ENCODE data around the gene TTBK1.
A peak's percentile ranks its signal among the peaks of the same experiment; 100 is the strongest.

TTBK1 gene

DNA sequence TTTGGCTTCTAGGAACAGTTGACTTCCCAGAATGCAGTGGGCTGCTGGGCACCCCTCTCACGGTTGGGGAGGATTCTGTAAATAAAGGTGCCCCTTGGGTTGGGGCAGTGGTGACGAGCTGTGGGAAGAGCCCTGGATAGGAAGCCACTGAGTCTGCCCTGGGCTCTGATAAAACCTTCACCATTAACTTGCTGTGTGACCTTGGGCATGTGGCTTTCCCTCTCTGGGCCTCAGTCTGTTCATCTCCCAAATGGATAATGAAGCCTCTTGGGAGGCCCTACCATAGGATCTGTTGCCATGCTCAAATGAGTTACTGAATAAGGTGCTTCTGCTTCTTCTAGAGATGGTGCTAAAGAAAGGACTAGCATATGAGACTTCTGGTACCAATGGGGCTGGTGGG lies 61.6 kb downstream of the TTBK1 start:
- DNase-seq (ENCODE audit: low spot score) = no peak

DNA sequence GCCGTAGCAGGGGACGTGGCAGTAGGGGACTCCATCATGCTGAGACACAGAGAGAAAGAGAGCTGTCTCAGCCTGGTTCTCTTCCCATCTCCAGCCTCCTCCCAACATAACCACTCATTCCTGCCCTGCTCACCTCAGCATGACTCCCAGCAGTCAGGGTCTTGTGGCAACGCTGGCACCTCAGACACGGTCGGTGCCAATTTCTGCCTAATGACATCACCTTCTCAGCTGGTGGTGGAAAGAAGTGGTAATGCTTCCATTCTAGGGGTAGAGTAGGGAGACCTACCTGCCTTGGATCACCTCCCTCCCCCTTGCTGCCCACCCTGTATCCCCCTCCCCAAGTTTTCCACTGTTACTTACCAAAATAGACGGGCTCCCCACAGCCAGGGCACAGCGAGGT lies 62.8 kb downstream of the TTBK1 start:
- DNase-seq (ENCODE audit: low spot score) = no peak

DNA sequence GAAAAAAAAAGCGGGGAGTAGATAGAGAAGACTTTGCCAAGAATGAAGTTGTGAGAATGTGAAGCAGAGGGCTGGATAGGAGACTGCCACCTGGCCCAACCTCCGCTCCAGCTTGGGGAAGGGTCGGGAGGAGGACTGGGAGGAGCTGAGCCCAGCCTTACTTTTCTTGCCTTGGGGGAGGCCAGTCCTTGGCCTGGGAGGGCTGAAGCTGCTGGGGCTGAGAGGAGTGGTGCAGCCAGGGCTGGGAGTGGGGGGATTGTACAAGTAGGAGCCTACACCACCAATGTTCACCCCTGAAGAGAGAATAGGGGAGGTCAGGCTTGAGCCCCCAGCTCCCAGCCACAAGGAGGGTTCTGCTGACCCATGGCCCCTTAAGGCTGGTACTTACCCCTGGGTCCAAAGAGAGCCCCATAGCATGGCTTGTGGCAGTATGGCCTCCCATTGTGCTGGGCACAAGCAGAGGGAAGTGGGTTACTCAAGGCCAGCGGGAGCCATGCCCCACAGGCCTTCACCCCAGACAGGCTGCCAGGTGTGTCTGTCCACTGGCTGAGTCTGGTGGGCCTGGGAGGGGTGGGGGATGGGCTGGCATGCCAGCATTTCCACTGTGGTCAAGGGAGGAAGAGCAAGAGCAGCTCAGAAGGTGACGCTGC lies 64.3 kb downstream of the TTBK1 start:
- DNase-seq (ENCODE audit: low spot score) = no peak

DNA sequence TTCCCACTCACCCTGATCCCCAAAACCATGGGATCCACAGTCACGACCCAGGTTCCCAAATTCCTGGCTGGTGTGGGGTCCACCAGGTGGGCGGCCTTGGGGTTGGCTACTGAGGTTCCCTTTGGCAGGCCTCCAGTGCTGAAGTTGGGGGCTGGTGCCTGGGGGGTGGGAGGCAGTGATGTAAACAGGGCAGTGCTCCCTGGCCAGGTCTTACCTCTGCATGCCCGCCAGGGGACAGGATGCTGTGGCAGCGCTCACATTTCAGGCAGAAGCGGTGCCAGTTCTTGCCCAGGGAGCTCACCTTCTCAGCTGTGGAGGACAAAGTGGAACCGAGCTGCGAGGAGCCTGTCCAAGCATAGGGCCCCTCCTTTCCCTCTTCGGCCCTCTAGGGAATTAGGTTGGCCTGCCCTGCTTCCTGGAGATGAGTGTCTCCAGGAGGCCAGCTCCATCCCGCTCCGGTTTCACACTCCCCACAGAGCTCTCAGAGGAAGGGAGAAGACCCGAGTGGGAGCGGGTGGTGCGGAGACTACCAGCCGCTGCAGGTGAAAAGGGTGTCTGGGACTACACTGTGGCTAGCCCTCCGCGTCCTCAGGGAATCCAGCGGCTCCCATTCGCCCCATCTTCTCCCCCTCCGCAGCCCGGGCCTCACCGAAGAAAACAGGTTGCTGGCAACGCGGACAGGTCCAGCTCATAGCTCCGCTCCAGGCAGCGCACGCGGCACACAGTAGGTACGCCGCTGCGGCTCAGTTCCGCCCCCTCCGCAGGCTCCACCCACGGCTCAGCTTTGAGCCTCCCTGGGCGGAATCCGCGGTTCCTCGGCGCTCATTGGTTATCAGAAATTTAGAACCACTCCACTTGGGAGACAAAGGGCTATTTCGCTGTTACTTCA lies 65.1 kb downstream of the TTBK1 start, which contains the start of gene CRIP3:
CRIP3 (minus strand) TSS at position 726 of the 889 bp plus-strand sequence; CDS start at position 692, 34 bp downstream.
- no peak for DNase-seq (ENCODE audit: low spot score)

DNA sequence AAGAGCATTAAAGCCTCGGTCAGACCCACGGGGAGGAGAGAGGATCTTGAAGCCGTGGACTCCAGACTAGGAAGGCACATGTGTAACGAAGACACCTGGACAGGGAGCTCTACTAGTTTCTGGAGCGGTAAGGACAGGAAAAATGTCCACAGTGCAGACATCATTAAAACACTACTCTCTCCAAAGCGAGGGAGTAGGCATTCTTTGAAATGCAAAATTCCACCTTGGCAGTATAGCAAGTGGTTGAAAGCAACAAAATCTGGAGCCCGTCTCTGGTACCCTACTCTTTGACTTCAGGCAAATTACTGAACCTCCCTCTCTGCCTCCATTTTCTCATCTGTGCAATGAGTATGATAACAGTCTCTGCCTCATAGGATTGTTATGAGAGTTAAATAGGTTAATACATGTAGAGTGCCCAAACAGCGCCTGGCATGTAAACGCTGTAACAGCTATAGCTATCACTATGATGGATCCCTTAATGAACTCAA lies 65.8 kb downstream of the TTBK1 start:
- no peak for DNase-seq (ENCODE audit: low spot score)

DNA sequence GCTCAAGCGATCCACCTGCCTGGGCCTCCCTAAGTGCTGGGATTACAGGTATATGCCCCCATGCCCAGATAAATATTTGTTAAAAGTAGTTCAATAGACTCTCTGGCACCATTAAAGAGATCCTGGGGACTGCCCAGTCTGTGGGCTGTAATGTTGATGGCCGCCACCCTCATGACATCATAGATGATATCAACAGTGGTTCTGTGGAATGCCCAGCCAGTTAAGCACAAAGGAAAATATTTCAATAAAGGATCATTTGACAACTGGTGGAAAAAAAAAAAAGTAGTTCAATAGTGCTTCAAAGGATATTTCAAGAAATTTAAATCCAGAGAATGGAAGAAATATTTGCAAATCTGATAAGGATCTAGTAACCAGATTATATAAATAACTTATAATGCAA lies 66.9 kb downstream of the TTBK1 start:
- no peak for DNase-seq (ENCODE audit: low spot score)

DNA sequence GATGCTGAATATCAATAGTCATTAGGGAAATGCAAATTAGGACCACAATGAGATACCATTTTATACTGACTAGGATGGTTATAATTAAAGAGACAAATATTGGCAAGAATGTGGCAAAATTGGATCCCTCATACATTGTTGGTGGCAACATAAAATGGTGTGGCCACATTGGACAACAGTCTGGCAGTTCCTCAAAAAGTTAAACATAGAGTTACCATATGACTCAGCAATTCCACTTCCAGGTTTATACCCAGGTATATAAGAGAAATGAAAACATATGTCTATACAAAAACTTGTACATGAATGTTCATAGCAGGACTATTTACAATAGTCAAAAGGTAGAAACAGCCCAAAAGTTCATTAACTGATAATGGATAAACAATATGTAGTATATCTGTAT lies 67.3 kb downstream of the TTBK1 start:
- no peak for DNase-seq (ENCODE audit: low spot score)

DNA sequence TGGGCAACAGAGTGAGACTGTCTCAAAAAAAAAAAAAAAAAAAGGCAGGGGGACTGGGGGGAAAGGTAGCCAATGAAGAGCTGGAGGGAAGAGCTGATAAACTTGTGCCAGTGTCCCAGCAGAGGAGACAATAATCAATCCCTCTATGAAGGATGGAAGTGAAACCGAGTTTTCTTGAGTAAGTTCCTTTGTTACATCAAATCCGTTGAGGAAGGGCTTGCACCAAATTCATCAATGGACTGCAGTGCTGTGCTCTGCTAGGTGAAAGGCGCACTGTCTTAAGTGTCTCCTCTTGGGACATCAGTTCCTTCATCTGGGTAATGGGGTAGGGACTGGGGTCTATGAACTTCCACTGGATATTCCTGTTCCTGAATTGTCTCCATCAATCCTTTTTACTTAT lies 68.4 kb downstream of the TTBK1 start:
- no peak for DNase-seq (ENCODE audit: low spot score)

DNA sequence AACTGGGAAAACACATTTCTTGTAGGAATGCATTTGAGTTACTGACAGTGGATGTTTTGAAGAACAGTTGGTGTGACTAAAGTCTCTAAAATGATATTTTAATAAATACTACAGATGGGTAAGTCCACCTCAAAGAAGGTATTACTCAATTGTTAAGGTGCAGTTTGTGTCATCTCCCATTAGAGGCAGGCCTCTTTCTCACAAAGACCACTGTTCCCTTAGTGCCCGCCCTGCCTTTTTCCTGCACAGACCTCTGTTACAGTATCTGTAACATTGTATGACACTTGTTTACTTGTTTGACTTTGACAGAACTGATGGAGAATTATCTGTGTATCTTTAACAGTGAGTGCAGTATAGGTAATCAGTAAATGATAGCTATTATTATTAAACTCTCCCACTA lies 70.5 kb downstream of the TTBK1 start:
- DNase-seq (ENCODE audit: low spot score) = no peak

DNA sequence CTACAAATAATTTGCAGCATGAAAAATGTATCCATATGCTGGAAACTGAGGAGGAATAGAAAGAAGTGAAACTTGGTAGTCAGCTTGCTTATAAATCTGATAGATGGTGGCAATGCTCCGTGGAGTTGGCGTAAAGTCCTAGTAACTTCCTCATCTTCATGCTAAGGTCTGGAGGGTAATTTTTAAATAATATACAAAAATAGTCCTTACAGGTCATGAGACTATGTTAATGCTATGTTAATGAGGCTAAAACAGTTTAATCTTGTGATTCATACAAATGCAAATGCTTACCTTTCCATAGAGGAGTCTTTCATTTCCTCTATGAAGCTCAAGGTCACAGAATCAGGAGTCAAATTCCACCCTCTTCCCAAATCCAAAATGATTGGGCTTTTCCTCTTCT lies 74.7 kb downstream of the TTBK1 start:
- no peak for DNase-seq (ENCODE audit: low spot score)

DNA sequence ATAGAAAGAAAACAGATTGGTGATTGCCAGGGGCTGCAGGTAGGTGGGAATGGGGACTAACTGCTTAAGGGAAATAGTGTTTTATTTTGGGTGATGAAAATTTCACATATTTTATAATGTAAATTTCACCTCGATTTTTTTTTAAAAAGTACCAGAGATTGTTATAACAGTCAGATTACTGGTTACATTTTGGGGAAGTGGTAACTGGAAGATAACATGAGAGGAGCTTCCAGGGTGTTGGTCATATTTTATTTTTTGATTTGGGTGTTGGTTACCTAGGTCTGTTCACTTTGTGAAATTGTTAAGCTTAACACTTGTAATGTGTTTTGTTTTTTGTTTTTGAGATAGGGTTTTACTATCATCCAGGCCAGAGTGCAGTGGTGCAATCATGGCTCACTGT lies 82.6 kb downstream of the TTBK1 start:
- DNase-seq (ENCODE audit: low spot score) = no peak

DNA sequence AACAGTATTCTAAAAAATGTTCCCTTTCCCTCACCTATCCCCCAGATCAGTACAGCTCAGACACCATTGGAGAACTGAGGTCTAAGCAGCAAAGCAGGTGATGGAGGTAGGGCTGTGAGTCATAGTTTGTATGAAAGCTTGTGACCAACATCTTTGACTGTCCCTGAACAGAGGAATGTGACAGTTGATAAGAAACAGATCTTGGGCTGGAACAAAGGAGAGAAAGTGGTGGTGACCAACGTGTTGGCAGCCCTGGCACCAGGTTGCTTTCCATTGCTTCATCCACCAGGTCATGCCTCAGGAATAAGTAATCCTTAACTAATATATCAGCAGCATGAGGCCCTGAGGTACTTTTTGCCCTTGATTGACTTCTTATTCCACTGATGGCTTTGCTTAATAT lies 85.2 kb downstream of the TTBK1 start:
- no peak for DNase-seq (ENCODE audit: low spot score)

DNA sequence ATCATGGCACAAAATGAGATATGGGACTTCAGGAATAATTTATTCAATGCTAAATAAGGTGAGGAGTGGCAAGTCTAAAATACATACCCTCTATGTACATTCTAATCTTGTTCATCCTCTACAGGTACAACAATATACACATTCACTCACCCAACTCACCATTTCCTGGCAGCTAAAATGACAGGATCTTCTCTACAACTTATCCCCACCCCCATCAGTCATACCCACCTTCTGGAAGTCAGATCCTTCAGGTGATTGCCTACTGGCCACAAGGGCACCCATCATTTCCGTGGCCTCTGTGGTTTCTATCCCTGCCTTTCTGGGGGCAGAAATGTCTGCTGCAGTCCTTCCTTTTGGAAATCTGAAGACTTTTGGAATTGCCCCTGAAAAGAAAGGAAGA lies 88.2 kb downstream of the TTBK1 start:
- DNase-seq (ENCODE audit: low spot score) = no peak

DNA sequence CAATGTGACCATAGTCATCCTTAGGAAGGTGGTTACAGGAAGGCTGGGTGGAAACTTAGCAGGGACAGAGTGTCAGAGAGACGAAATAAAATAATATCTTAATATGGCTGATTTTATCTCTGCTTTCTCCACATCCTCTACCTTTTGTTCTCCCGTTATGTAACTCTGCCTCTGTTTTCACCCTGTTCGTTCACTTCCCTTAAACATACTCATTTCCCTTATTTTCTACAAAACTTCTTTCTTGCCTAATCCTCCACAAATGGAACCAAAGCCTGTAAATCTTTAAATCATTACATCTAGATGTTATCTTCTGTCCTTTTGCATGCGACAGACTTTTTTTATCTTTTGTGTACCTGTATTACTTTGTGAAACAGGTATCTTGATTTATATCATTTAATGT lies 88.6 kb downstream of the TTBK1 start:
- DNase-seq (ENCODE audit: low spot score) = no peak

DNA sequence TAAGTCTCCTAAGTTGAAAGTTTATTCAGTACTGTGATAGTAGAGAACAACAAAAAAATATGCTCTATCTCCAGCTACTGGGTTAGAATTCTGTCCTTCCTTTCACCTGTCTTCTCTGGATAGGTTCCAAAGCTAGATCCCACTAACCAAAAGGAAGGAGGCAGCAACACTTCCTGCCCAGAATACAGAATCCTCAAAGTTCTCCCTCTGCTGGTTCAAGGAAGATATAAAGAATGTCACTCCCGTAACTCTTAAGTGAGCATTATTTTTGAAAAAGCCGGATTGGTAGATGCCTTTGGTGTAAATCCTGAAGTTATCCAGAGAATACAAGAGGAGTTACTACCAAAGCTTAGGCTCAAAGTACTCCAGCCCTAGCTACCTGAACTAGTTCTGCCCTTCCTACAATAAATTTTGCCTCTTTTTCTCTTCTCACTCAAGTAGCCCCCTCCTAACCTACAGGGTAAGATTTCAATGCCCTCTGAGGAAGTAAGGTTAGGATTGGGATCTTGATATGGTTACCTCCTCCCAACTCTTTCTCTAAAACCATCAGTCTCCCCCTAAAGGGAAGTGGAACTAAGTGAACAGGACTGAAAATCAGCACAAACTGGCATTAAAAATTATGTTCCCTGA lies 91.3 kb downstream of the TTBK1 start:
- DNase-seq (ENCODE audit: low spot score) = peak; percentile 45

DNA sequence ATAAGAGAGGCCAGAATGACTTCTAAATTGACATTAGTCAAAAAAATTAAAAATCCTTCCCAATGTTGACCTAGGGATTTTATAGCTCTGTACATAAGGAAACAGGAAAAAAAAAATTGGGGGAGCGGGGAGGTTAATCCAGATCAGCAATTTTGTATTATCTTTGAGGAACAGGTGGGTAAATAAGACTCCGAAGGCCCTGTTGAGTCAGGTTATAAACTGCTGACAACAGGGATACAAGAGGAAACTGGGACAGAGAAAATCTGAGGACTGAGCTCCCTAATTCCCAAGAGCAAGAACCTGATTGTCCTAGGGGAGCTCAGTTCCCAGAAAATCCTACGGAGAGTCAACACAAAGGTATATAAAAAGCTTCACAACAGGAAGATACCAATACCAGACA lies 92.2 kb downstream of the TTBK1 start:
- no peak for DNase-seq (ENCODE audit: low spot score)

DNA sequence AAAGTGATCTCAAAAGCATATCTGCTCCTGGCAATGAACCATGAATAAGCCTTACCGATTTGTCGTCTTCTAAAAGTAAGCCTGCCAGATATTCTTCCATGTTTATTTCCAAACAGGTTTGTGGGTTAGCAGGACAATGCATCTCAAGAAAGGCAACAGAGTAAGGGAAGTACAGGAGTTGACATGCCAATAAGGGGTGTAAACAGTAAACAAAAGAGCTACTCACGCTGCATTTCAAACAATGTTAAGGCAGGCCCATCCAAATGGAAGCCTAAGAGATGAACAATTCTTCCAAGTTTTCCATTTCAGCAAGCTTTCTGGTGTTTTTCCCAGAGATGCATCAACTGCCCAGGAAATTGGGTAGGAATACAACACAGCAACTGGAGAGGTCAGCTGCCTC lies 93.1 kb downstream of the TTBK1 start:
- DNase-seq (ENCODE audit: low spot score) = no peak

Data from COLO829 (cell line).